ENCODE measurements around the gene ASRGL1.

The ASRGL1 gene

GRCh38 chr11:62402960-62403730 lies 65.9 kb downstream of the ASRGL1 start:
- no peak overlapping the region for H3K9ac ChIP-seq (ENCODE audit: low read length)
- H3K36me3 ChIP-seq (ENCODE audit: insufficient read depth, low read length): no peaks in the 10 kb centered on the region
- no peak overlapping the region for H3K4me3 ChIP-seq (ENCODE audit: low read depth in 1 of 2, low read length in 2 of 2)
- H3K9me3 ChIP-seq (ENCODE audit: low read length): no peaks in the 10 kb centered on the region
- H3K27ac ChIP-seq (ENCODE audit: low read depth, low read length): peak overlapping the region; percentile 75
- H3K27me3 ChIP-seq (ENCODE audit: control insufficient read depth in 1 of 2, insufficient read depth in 2 of 2, low read length in 2 of 2): no peaks in the 10 kb centered on the region
- H3K4me1 ChIP-seq (ENCODE audit: insufficient read depth, low read length): peaks cover 57% of the 10 kb centered on the region

- Histone ChIP-seq H3K4me1 (ENCODE audit: insufficient read depth, low read length) (peaks cover 44% of the 10 kb centered on the region), H3K27ac (ENCODE audit: low read depth, low read length) (no peak overlapping the region), H3K9me3 (ENCODE audit: low read length) (no peaks in the 10 kb centered on the region), H3K27me3 (ENCODE audit: control insufficient read depth in 1 of 2, insufficient read depth in 2 of 2, low read length in 2 of 2) (no peaks in the 10 kb centered on the region), H3K36me3 (ENCODE audit: insufficient read depth, low read length) (no peaks in the 10 kb centered on the region), H3K4me3 (ENCODE audit: low read depth in 1 of 2, low read length in 2 of 2) (no peak overlapping the region), H3K9ac (ENCODE audit: low read length) (no peak overlapping the region)
Observed at GRCh38 chr11:62404435-62404834, 67.2 kb downstream of the ASRGL1 start.

DNA sequence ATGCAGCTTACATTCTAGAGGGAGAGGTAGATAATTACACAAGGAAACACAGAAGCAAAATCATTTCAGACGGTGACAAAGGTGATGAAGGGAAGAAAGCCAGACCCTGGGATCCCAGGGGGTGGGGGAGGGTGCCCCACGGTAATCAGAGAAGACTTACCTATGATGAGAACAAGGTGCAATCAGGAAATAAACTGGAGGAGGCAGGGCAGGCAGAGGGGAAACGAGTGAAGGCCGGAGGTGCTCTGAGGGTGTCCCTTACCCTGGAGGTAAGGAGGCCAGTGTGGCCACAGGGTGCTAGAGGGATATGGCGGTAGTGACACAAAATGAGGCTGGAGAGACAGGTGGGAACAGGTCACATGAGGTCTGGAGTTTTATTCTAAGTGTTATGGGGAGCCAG lies 67.7 kb downstream of the ASRGL1 start:
- Histone ChIP-seq H3K4me1 (ENCODE audit: insufficient read depth, low read length) (peaks cover 39% of the 10 kb centered on the region), H3K27me3 (ENCODE audit: control insufficient read depth in 1 of 2, insufficient read depth in 2 of 2, low read length in 2 of 2) (no peaks in the 10 kb centered on the region), H3K27ac (ENCODE audit: low read depth, low read length) (no peak overlapping the region), H3K36me3 (ENCODE audit: insufficient read depth, low read length) (no peaks in the 10 kb centered on the region), H3K4me3 (ENCODE audit: low read depth in 1 of 2, low read length in 2 of 2) (no peak overlapping the region), H3K9ac (ENCODE audit: low read length) (no peak overlapping the region), H3K9me3 (ENCODE audit: low read length) (no peaks in the 10 kb centered on the region)

- Histone ChIP-seq H3K9ac (ENCODE audit: low read length) (no peak overlapping the region), H3K4me3 (ENCODE audit: low read depth in 1 of 2, low read length in 2 of 2) (no peak overlapping the region), H3K27me3 (ENCODE audit: control insufficient read depth in 1 of 2, insufficient read depth in 2 of 2, low read length in 2 of 2) (no peaks in the 10 kb centered on the region), H3K27ac (ENCODE audit: low read depth, low read length) (no peak overlapping the region), H3K36me3 (ENCODE audit: insufficient read depth, low read length) (no peaks in the 10 kb centered on the region), H3K4me1 (ENCODE audit: insufficient read depth, low read length) (peaks cover 28% of the 10 kb centered on the region), H3K9me3 (ENCODE audit: low read length) (no peaks in the 10 kb centered on the region)
Observed at GRCh38 chr11:62406034-62406433, 68.8 kb downstream of the ASRGL1 start.

DNA sequence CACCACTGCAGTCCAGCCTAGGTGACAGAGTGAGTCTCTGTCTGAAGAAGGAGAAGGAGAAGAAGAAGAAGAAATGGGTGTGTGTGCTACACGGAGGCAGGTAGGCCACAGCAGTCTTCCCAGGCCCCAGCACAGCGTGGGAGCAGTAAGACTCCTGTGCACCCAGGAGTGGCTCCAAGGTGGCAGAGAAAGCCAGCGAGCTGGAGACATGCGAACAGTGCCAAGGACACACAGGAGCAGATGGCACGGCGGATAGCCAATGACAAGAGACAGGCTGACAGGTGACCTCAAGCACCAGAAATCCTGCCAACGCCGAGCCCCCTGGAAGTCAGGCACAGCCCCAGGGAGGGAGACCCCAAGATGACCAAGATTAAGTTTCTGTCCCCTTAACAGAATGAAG lies 72.6 kb downstream of the ASRGL1 start:
- Histone ChIP-seq H3K27me3 (ENCODE audit: control insufficient read depth in 1 of 2, insufficient read depth in 2 of 2, low read length in 2 of 2) (no peaks in the 10 kb centered on the region), H3K9me3 (ENCODE audit: low read length) (no peaks in the 10 kb centered on the region), H3K36me3 (ENCODE audit: insufficient read depth, low read length) (no peaks in the 10 kb centered on the region), H3K4me1 (ENCODE audit: insufficient read depth, low read length) (no peaks in the 10 kb centered on the region), H3K4me3 (ENCODE audit: low read depth in 1 of 2, low read length in 2 of 2) (no peak overlapping the region), H3K27ac (ENCODE audit: low read depth, low read length) (no peak overlapping the region), H3K9ac (ENCODE audit: low read length) (no peak overlapping the region)

DNA sequence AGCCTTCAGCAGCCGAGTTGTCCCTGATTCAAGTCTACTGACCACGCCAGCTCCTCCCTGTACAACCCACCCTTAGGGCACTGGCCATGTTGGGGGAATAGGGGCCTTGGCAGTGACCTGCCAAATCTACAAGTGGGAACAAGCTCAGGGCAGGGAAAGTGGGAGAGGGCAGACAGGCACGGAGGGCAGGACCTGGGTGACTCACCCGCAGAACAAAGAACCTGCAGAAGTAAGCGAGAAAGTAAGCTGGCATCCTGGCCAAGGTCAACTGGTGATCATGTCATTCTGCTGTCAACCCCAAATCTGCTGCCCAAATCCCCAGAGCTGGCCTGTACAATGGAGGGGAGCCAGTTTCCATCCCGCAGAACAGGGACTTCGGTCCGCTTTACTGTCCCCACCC lies 73.7 kb downstream of the ASRGL1 start:
- Histone ChIP-seq H3K27ac (ENCODE audit: low read depth, low read length) (no peak overlapping the region), H3K9ac (ENCODE audit: low read length) (no peak overlapping the region), H3K9me3 (ENCODE audit: low read length) (no peaks in the 10 kb centered on the region), H3K36me3 (ENCODE audit: insufficient read depth, low read length) (no peaks in the 10 kb centered on the region), H3K4me1 (ENCODE audit: insufficient read depth, low read length) (no peaks in the 10 kb centered on the region), H3K4me3 (ENCODE audit: low read depth in 1 of 2, low read length in 2 of 2) (no peak overlapping the region), H3K27me3 (ENCODE audit: control insufficient read depth in 1 of 2, insufficient read depth in 2 of 2, low read length in 2 of 2) (no peaks in the 10 kb centered on the region)

- Histone ChIP-seq H3K9me3 (ENCODE audit: low read length) (no peaks in the 10 kb centered on the region), H3K4me1 (ENCODE audit: insufficient read depth, low read length) (no peaks in the 10 kb centered on the region), H3K4me3 (ENCODE audit: low read depth in 1 of 2, low read length in 2 of 2) (no peak overlapping the region), H3K27me3 (ENCODE audit: control insufficient read depth in 1 of 2, insufficient read depth in 2 of 2, low read length in 2 of 2) (no peaks in the 10 kb centered on the region), H3K9ac (ENCODE audit: low read length) (no peak overlapping the region), H3K27ac (ENCODE audit: low read depth, low read length) (no peak overlapping the region), H3K36me3 (ENCODE audit: insufficient read depth, low read length) (no peaks in the 10 kb centered on the region)
Observed at GRCh38 chr11:62411524-62411923, 74.3 kb downstream of the ASRGL1 start.

GRCh38 chr11:62413060-62413696 lies 75.9 kb downstream of the ASRGL1 start:
- no peak overlapping the region for H3K9ac ChIP-seq (ENCODE audit: low read length)
- H3K36me3 ChIP-seq (ENCODE audit: insufficient read depth, low read length): no peaks in the 10 kb centered on the region

GRCh38 chr11:62416596-62416995 lies 79.3 kb downstream of the ASRGL1 start:
- H3K4me1 ChIP-seq (ENCODE audit: insufficient read depth, low read length): peaks cover 33% of the 10 kb centered on the region
- no peaks in the 10 kb centered on the region for H3K9me3 ChIP-seq (ENCODE audit: low read length)
- H3K27ac ChIP-seq (ENCODE audit: low read depth, low read length): no peak overlapping the region
- H3K4me3 ChIP-seq (ENCODE audit: low read depth in 1 of 2, low read length in 2 of 2): no peak overlapping the region
- H3K27me3 ChIP-seq (ENCODE audit: control insufficient read depth in 1 of 2, insufficient read depth in 2 of 2, low read length in 2 of 2): no peaks in the 10 kb centered on the region
- no peak overlapping the region for H3K9ac ChIP-seq (ENCODE audit: low read length)
- no peaks in the 10 kb centered on the region for H3K36me3 ChIP-seq (ENCODE audit: insufficient read depth, low read length)

More at GRCh38 chr11:62413060-62413696, 75.9 kb downstream of the ASRGL1 start:
- no peaks in the 10 kb centered on the region for H3K27me3 ChIP-seq (ENCODE audit: control insufficient read depth in 1 of 2, insufficient read depth in 2 of 2, low read length in 2 of 2)
- H3K9me3 ChIP-seq (ENCODE audit: low read length): no peaks in the 10 kb centered on the region
- peaks cover 7% of the 10 kb centered on the region for H3K4me1 ChIP-seq (ENCODE audit: insufficient read depth, low read length)
- no peak overlapping the region for H3K27ac ChIP-seq (ENCODE audit: low read depth, low read length)
- H3K4me3 ChIP-seq (ENCODE audit: low read depth in 1 of 2, low read length in 2 of 2): no peak overlapping the region

GRCh38 chr11:62418136-62418535 lies 80.9 kb downstream of the ASRGL1 start:
- H3K27me3 ChIP-seq (ENCODE audit: control insufficient read depth in 1 of 2, insufficient read depth in 2 of 2, low read length in 2 of 2): no peaks in the 10 kb centered on the region
- peaks cover 42% of the 10 kb centered on the region for H3K4me1 ChIP-seq (ENCODE audit: insufficient read depth, low read length)
- H3K4me3 ChIP-seq (ENCODE audit: low read depth in 1 of 2, low read length in 2 of 2): no peak overlapping the region
- no peak overlapping the region for H3K9ac ChIP-seq (ENCODE audit: low read length)
- H3K36me3 ChIP-seq (ENCODE audit: insufficient read depth, low read length): no peaks in the 10 kb centered on the region
- peak overlapping the region; percentile 45 for H3K27ac ChIP-seq (ENCODE audit: low read depth, low read length)
- no peaks in the 10 kb centered on the region for H3K9me3 ChIP-seq (ENCODE audit: low read length)

- peak within 1 kb of the TSS; percentile 45 for H3K27ac ChIP-seq (ENCODE audit: low read depth, low read length)
- no peak within 1 kb of the TSS for H3K4me3 ChIP-seq (ENCODE audit: low read depth in 1 of 2, low read length in 2 of 2)
- H3K9ac ChIP-seq (ENCODE audit: low read length): no peak within 1 kb of the TSS
- no peaks in the 10 kb centered on the region for H3K9me3 ChIP-seq (ENCODE audit: low read length)
- H3K4me1 ChIP-seq (ENCODE audit: insufficient read depth, low read length): peaks cover 48% of the 10 kb centered on the region
- H3K36me3 ChIP-seq (ENCODE audit: insufficient read depth, low read length): no peaks in the 10 kb centered on the region
- no peaks in the 10 kb centered on the region for H3K27me3 ChIP-seq (ENCODE audit: control insufficient read depth in 1 of 2, insufficient read depth in 2 of 2, low read length in 2 of 2)
Observed at GRCh38 chr11:62418733-62419132, 81.5 kb downstream of the ASRGL1 start, which contains the start of gene SCGB1A1. Gene SCGB1A1 (plus strand): TSS chr11:62419033. CDS start chr11:62419096, 63 bp downstream.
